HG03457 (cell line): ENCODE results near the gene SHLD1.

Experiments
- ATAC-seq: cut with Tn5 transposase; IDR thresholded peaks from one replicate; pipeline ENCODE4 v1.9.1; 2021; ENCODE audit warnings: moderate number of reproducible peaks; ENCODE audit not compliant: unreplicated experiment

The SHLD1 gene

GRCh38 chr20:5810800-5811422, 60.7 kb downstream of the SHLD1 start:
- ATAC-seq, result no peak

- ATAC-seq, result no peak
Measured at GRCh38 chr20:5811746-5812145, 61.5 kb downstream of the SHLD1 start.

GRCh38 chr20:5818346-5818681, 68.1 kb downstream of the SHLD1 start:
- no peak for ATAC-seq

- no peak for ATAC-seq
Measured at GRCh38 chr20:5820738-5821137, 70.5 kb downstream of the SHLD1 start.

- no peak for ATAC-seq
Measured at GRCh38 chr20:5821627-5822215, 71.5 kb downstream of the SHLD1 start.

- ATAC-seq, result no peak
Measured at GRCh38 chr20:5822569-5822968, 72.4 kb downstream of the SHLD1 start.

- ATAC-seq, result no peak
Measured at GRCh38 chr20:5825130-5825719, 75.0 kb downstream of the SHLD1 start.

GRCh38 chr20:5827098-5827853, 77.1 kb downstream of the SHLD1 start:
- no peak for ATAC-seq

- ATAC-seq, result no peak
Measured at GRCh38 chr20:5827861-5828260, 77.7 kb downstream of the SHLD1 start.

GRCh38 chr20:5829241-5829809, 79.1 kb downstream of the SHLD1 start:
- no peak for ATAC-seq

- no peak for ATAC-seq
Measured at GRCh38 chr20:5831539-5832237, 81.5 kb downstream of the SHLD1 start.

GRCh38 chr20:5833309-5833941, 83.2 kb downstream of the SHLD1 start:
- ATAC-seq, result no peak

GRCh38 chr20:5834436-5835005, 84.3 kb downstream of the SHLD1 start:
- ATAC-seq, result no peak

GRCh38 chr20:5835321-5835821, 85.2 kb downstream of the SHLD1 start:
- ATAC-seq, result no peak

GRCh38 chr20:5835871-5836270, 85.7 kb downstream of the SHLD1 start:
- no peak for ATAC-seq

GRCh38 chr20:5836569-5836968, 86.4 kb downstream of the SHLD1 start:
- no peak for ATAC-seq

GRCh38 chr20:5840411-5841002, 90.3 kb downstream of the SHLD1 start:
- ATAC-seq, result no peak

- no peak for ATAC-seq
Measured at GRCh38 chr20:5841522-5841921, 91.3 kb downstream of the SHLD1 start.

GRCh38 chr20:5842465-5842864, 92.3 kb downstream of the SHLD1 start:
- no peak for ATAC-seq
